Measurements from ENCODE around the gene TPSB2.

The TPSB2 gene

DNA sequence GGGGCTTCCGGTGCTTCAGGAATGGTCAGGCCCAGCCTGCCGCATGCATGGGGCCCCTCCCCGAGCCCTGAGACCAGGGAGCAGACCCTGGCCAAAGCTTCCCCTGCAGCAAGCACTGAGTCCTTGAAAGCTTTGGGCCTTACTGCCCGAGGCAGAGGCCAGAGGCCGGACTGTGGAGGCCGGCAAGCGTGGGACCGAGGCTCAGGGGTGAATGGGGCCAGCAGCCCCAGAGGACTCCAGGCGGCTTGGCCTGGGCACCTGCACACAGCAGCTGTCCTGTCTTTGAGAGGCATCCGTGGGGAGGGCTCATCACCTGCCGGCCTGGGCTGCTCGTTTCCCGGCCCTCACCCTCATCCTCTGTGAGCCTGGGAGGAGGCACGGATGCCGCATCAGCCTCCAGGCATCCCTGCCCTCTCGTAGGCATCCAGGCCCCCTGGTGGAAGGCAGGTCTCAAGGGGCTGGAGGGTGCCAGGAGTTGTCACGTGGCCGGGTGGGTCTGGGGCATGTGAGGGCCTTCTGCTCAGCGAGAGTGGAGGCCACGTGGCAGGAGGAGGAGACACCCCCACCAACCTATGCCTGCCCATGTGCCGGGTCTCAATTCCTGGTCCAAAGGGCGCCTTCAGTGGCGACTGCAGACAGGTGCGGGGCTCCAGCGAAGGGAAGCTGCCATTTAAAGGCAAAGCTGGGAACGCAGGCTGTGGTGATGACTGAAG is 45.7 kb downstream of the TPSB2 start:
- H3K27me3 Mint-ChIP-seq, result no peaks in the 10 kb centered on the region
- CTCF ChIA-PET, result no interaction called here

DNA sequence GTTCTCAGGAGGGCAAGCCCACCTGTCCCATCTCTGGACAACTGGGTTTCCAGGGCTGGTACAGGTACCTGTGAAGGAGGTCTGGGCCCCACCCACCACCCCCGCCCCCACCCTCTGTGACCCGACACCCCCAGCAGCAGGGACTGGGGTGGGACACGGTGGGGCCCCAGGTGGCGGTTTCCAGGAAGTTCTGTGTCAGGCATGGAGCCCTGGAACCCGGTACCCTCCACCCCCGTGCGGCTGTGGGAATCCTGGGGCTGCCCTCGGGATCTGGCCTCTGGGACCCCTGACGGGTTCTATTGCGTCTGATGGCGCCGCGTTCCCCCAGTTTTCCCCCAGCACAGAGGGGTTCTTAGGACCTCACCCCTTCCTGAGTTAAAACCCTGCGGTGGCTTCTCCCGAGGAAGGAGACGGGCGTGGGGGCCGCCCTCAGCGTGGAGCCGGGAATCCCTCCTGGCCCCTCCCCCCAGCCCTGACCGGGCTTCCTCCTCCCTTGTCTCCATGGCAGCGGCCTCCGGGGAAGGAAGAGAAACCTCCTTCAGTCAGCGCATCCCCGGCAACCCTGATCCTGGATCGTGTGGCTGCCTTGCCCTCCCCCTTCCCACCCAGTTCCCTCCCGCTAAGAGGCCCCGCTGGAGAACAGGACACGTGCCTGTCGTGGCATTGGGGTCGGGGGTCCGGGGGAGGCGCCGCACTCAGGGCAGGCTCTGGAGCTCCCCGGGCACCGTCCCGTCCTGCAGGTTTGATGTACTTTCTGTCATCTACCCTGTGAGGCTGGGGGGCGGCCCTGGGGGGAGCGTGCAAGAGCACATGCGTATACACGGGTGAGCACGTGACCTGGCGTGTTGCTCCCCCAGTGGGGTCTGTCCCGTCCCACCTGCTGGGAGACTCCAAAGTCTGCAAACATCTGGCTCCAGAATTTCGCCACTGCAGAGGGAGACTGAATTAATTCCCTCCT is 46.8 kb downstream of the TPSB2 start:
- H3K36me3 Mint-ChIP-seq, result no peaks in the 10 kb centered on the region
- no peaks in the 10 kb centered on the region for H3K27me3 Mint-ChIP-seq
- H3K9me3 Mint-ChIP-seq, result no peaks in the 10 kb centered on the region
- DNase-seq, result no peak
- CTCF ChIA-PET, result no interaction called here
- no peak overlapping the region for H3K4me3 Mint-ChIP-seq
- H3K27ac Mint-ChIP-seq, result no peak overlapping the region
- no peaks in the 10 kb centered on the region for H3K4me1 Mint-ChIP-seq

More for the DNA sequence above, 45.7 kb downstream of the TPSB2 start:
- H3K27ac Mint-ChIP-seq, result no peak overlapping the region
- H3K4me3 Mint-ChIP-seq, result no peak overlapping the region
- DNase-seq, result no peak
- no peaks in the 10 kb centered on the region for H3K4me1 Mint-ChIP-seq
- no peaks in the 10 kb centered on the region for H3K36me3 Mint-ChIP-seq
- no peaks in the 10 kb centered on the region for H3K9me3 Mint-ChIP-seq

DNA sequence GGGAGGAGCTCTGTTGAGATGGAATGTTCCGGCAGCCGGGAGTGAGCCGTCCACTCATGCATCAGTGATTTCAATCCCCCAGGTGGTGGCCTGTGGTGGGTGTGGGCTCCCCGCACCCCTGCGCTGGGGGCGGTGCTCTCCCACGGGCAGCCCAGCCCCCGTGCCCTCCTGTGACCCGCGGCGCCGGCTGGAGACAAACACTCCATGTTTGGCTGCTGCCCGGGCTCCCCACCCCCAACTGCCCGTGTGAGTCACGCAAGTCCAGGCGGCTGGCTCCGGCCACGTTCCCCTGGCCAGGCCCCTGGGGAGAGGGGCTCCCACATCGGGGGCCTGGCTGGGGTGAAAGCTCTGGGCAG is 47.7 kb downstream of the TPSB2 start:
- H3K4me1 Mint-ChIP-seq, result no peaks in the 10 kb centered on the region
- no peaks in the 10 kb centered on the region for H3K9me3 Mint-ChIP-seq
- H3K36me3 Mint-ChIP-seq, result no peaks in the 10 kb centered on the region
- no peak overlapping the region for H3K4me3 Mint-ChIP-seq
- DNase-seq, result no peak
- H3K27me3 Mint-ChIP-seq, result no peaks in the 10 kb centered on the region
- no peak overlapping the region for H3K27ac Mint-ChIP-seq
- CTCF ChIA-PET, result no interaction called here

DNA sequence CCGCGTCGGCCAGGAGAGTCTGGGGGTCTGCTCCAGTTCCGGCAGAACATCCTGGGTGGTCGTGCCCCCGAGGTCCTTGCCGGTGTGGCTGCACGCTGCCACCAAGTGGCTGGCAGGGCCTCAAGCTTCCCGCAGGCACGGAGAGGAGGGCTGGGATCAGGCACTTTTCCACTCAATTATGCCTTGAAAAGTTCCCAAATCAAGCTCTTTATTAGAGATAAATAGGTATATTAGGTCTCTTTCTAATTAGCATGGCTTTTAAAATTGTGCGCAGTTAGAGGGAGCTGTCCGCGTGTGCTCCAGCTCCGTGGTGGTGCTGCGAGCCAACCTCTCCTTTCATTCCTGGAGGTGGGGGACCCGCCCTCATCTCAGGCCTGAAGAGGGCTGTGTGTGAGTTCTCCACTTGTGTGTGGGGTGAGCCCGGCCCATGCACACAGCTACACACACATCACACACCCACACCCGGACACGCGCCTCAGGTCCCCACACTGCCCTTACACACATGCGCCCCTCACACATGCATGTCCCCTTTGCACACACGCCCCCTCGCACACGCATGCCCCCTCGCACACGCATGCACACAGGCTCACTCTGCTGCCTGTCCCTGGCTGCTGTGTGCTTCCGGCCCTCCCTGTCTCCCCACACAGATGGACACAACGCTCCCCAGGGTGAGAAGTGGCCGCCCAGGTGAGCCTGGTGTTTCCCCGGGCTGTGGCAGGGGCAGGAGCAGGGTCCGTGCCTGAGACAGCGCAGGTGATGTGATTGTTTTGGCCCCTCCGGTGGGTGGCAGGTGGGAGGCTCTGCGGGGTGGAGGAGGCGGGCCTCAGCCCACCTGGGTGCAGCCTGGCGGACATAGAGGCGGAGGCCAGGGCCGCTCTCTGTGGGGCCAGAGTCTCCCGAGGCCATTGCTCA is 48.3 kb downstream of the TPSB2 start:
- no peak overlapping the region for H3K4me3 Mint-ChIP-seq
- no peaks in the 10 kb centered on the region for H3K36me3 Mint-ChIP-seq
- H3K27me3 Mint-ChIP-seq, result no peaks in the 10 kb centered on the region
- no peak for DNase-seq
- CTCF ChIA-PET, result no interaction called here
- H3K27ac Mint-ChIP-seq, result no peak overlapping the region
- H3K9me3 Mint-ChIP-seq, result no peaks in the 10 kb centered on the region
- H3K4me1 Mint-ChIP-seq, result no peaks in the 10 kb centered on the region

DNA sequence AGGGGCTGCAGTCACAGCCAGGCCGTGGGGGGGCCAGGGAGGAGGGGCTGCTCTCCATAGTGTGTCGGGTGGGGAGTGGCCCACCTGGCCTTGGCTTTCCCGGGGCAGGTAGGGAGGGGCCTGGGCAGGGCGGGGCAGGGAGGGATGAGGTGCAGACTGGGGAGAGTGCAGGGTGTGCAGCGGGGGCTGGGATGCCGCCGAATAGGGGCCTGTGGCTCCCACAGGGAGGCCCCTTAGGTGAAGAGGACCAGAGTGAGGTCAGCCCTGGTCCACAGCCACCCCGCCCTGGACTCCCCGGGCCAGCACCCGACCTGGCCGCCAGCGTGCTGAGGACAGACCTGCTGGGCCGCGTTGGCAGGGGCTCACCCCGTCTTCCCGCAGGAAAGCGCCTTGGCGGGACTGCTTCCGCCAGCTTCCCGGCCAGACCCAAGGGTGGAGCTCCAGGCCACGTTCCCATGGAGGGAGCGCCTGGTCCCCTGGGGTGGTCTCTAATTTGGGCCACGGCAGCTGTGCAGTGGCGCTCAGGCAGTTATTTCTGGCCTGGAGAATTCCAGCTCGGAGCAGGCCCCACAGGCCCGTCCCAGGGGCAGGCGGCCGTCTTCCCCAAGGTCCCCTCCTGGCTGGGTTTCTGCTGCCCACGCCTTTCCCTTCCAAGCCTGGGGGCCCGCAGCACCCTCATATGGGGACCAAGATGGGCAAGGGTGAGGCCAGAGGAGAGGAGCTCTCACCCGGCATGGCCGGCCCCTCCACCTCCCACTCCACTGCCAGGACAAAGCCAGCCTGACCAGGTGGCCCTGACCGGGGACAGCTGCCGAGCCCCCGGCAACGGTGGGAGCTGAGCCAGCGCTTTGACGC is 49.2 kb downstream of the TPSB2 start:
- CTCF ChIA-PET, result no interaction called here
- no peaks in the 10 kb centered on the region for H3K4me1 Mint-ChIP-seq
- no peaks in the 10 kb centered on the region for H3K36me3 Mint-ChIP-seq
- H3K27me3 Mint-ChIP-seq, result no peaks in the 10 kb centered on the region
- no peaks in the 10 kb centered on the region for H3K9me3 Mint-ChIP-seq
- no peak overlapping the region for H3K4me3 Mint-ChIP-seq
- no peak for DNase-seq
- no peak overlapping the region for H3K27ac Mint-ChIP-seq

All from activated naive CD4-positive, alpha-beta T cell treated with anti-CD3 and anti-CD28 coated beads, Interleukin-2, amount 10 ng/mL, durations not matched to agents 7 days and 5 days (primary cell).